Fibroblast of lung (primary cell): ENCODE measurements around the gene HECTD4. TPM values are rescaled to one million over a fixed set of nuclear protein-coding genes. Genes with fewer than 3 reads are reported as not detected.

ENCODE experiments used
- DNase-seq, 2 donors: peaks; one replicate each; pipeline versions ENCODE4 v3.0.0 to v3.0.0-alpha.2; 2010; ENCODE audit warnings: low read depth in 2 of 2
- H2AFZ ChIP-seq: 2 replicates; pipeline ENCODE4 v1.5.1; 2012; ENCODE audit warnings: low read length, control low read depth, inconsistent platforms
- H3K27ac ChIP-seq: 2 replicates; pipeline ENCODE4 v1.5.1; 2011; ENCODE audit warnings: low read length, control low read depth; ENCODE audit not compliant: insufficient read depth
- H3K27me3 ChIP-seq: 2 replicates; pipeline ENCODE4 v1.5.1; 2011; ENCODE audit warnings: mild to moderate bottlenecking, low read length; ENCODE audit not compliant: control insufficient read depth, insufficient read depth
- H3K36me3 ChIP-seq: 2 replicates; pipeline ENCODE4 v1.5.1; 2011; ENCODE audit warnings: low read length; ENCODE audit not compliant: control insufficient read depth, insufficient read depth
- H3K4me1 ChIP-seq: 2 replicates; pipeline ENCODE4 v1.5.1; 2011; ENCODE audit warnings: low read length; ENCODE audit not compliant: control insufficient read depth, insufficient read depth; ENCODE audit errors: extremely low read depth
- H3K4me2 ChIP-seq: 2 replicates; pipeline ENCODE4 v1.5.1; 2011; ENCODE audit warnings: low read length, control low read depth; ENCODE audit not compliant: insufficient read depth; ENCODE audit errors: extremely low read depth
- H3K4me3 ChIP-seq, 4 experiments: fragments of 200-600 bp in 1 of 4; sonication (generic) in 1 of 4; replicated peaks in 1 of 4; 2 replicates each; pipeline ENCODE4 v1.5.1; 2011 to 2016; ENCODE audit warnings: low read length in 4 of 4, low read depth in 3 of 4, mild to moderate bottlenecking in 3 of 4, control low read depth in 2 of 4, inconsistent platforms in 1 of 4, mixed read lengths in 1 of 4; ENCODE audit not compliant: insufficient read depth in 1 of 4; ENCODE audit errors: control extremely low read depth in 1 of 4
- H3K79me2 ChIP-seq: 2 replicates; pipeline ENCODE4 v1.5.1; 2012; ENCODE audit warnings: mild to moderate bottlenecking, low read length, inconsistent platforms; ENCODE audit not compliant: control insufficient read depth, insufficient read depth
- H3K9ac ChIP-seq: 2 replicates; pipeline ENCODE4 v1.5.1; 2011; ENCODE audit warnings: mild to moderate bottlenecking, low read length, control low read depth; ENCODE audit not compliant: insufficient read depth
- H3K9me3 ChIP-seq: 2 replicates; pipeline ENCODE4 v1.5.1; 2012; ENCODE audit warnings: low read depth, low read length; ENCODE audit not compliant: control insufficient read depth, insufficient read depth
- H4K20me1 ChIP-seq: 2 replicates; pipeline ENCODE4 v1.5.1; 2011; ENCODE audit warnings: low read length; ENCODE audit not compliant: control insufficient read depth, insufficient read depth; ENCODE audit errors: extremely low read depth
- EZH2 ChIP-seq: IDR thresholded peaks from 2 replicates; pipeline ENCODE4 v1.5.1; 2012; ENCODE audit warnings: low read length, control low read depth, mild to moderate bottlenecking; ENCODE audit errors: missing control alignments
- polyA plus RNA-seq, 2 donors: library from polyadenylated mRNA; depleted of rRNA in 1 of 2; stranded (reverse) in 1 of 2; unstranded in 1 of 2; fragments of >200 nt; gene quantifications; 2 replicates each; pipeline ENCODE4 v1.2.1, GENCODE V29; 2011 to 2012; ENCODE audit warnings: missing spikeins in 1 of 2
- total RNA-seq: library from RNA; depleted of rRNA; stranded (reverse); fragments of >200 nt; gene quantifications from 2 replicates; pipeline ENCODE4 v1.2.1, GENCODE V29; 2014
- TF ChIP-seq, protein P1 (sequence below), 2 donors: IDR thresholded peaks in 1 of 2; conservative IDR thresholded peaks in 1 of 2; 1 replicate in 1 of 2; 2 replicates in 1 of 2; pipeline ENCODE4 v1.5.1; 2011 to 2012; ENCODE audit warnings: low read length in 2 of 2, control low read depth in 1 of 2, inconsistent platforms in 1 of 2, low read depth in 1 of 2, mild to moderate bottlenecking in 1 of 2

Gene HECTD4
- total and polyA plus RNA-seq, 2 donors (not counting 1 experiment from before 2014, with no cell fraction given): 5.1 to 31.7 TPM

DNA sequence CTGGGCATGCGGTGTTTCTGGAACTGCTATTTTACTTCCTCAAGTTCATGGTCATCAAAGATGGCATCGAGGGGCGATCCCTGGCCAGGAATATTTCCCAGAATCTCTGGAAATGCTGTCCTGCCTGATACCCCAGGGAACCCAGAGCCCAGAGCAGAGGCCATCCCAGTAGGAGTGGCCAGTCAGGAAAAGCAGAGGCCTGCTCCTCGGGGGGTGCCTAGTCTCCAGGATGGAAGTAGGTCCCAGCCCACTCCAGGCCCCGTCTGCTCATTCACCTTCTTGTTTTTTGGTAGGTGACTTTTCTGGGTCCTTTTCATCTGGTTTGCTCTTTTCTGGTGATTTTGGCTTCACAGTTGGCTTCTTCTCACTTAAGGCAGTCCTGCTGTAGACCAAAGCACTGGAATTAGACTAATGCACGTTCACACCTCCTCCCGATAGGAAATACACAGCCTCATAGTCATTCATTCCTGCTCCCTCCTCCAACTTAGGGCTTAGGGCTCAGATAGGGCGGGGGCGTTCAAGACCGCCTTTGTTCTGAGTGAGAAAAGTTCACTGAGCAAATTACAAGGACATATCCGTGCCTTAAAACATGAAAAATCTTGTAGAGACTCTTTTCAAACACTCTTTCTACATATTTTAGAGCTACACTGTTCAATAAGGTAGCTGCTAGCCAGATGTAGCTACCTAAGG, 205.8 kb downstream of the HECTD4 start:
- H3K4me2 ChIP-seq: no peak overlapping the region
- no peak for DNase-seq
- H3K79me2 ChIP-seq: no peaks in the 10 kb centered on the region
- no peak overlapping the region for H2AFZ ChIP-seq
- H3K27ac ChIP-seq: no peak overlapping the region
- no peaks in the 10 kb centered on the region for H3K4me1 ChIP-seq
- H3K27me3 ChIP-seq: no peaks in the 10 kb centered on the region
- H3K9me3 ChIP-seq: no peaks in the 10 kb centered on the region
- no peak overlapping the region for H3K9ac ChIP-seq
- no peak for TF ChIP-seq EZH2
- TF ChIP-seq, protein P1, sequence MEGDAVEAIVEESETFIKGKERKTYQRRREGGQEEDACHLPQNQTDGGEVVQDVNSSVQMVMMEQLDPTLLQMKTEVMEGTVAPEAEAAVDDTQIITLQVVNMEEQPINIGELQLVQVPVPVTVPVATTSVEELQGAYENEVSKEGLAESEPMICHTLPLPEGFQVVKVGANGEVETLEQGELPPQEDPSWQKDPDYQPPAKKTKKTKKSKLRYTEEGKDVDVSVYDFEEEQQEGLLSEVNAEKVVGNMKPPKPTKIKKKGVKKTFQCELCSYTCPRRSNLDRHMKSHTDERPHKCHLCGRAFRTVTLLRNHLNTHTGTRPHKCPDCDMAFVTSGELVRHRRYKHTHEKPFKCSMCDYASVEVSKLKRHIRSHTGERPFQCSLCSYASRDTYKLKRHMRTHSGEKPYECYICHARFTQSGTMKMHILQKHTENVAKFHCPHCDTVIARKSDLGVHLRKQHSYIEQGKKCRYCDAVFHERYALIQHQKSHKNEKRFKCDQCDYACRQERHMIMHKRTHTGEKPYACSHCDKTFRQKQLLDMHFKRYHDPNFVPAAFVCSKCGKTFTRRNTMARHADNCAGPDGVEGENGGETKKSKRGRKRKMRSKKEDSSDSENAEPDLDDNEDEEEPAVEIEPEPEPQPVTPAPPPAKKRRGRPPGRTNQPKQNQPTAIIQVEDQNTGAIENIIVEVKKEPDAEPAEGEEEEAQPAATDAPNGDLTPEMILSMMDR (conservative IDR thresholded peaks at IDR 0.05 in 1 of 2, IDR thresholded peaks at IDR 0.05 in 1 of 2; ENCODE audit: low read depth in 1 of 2, low read length in 2 of 2): no peak
- H4K20me1 ChIP-seq: no peaks in the 10 kb centered on the region
- H3K36me3 ChIP-seq: peaks cover 9% of the 10 kb centered on the region
- no peak overlapping the region for H3K4me3 ChIP-seq

GRCh38 chr12:112175361-112176155, 206.7 kb downstream of the HECTD4 start:
- TF ChIP-seq, protein P1 (conservative IDR thresholded peaks at IDR 0.05 in 1 of 2, IDR thresholded peaks at IDR 0.05 in 1 of 2; ENCODE audit: low read depth in 1 of 2, low read length in 2 of 2): no peak
- no peak for TF ChIP-seq EZH2
- Histone ChIP-seq H3K4me2 (no peak overlapping the region), H3K9me3 (no peaks in the 10 kb centered on the region), H3K36me3 (peaks cover 14% of the 10 kb centered on the region), H3K4me1 (no peaks in the 10 kb centered on the region), H3K9ac (no peak overlapping the region), H3K79me2 (no peaks in the 10 kb centered on the region), H3K4me3 (no peak overlapping the region), H3K27me3 (no peaks in the 10 kb centered on the region), H2AFZ (no peak overlapping the region), H4K20me1 (no peaks in the 10 kb centered on the region), H3K27ac (no peak overlapping the region)
- no peak for DNase-seq

DNA sequence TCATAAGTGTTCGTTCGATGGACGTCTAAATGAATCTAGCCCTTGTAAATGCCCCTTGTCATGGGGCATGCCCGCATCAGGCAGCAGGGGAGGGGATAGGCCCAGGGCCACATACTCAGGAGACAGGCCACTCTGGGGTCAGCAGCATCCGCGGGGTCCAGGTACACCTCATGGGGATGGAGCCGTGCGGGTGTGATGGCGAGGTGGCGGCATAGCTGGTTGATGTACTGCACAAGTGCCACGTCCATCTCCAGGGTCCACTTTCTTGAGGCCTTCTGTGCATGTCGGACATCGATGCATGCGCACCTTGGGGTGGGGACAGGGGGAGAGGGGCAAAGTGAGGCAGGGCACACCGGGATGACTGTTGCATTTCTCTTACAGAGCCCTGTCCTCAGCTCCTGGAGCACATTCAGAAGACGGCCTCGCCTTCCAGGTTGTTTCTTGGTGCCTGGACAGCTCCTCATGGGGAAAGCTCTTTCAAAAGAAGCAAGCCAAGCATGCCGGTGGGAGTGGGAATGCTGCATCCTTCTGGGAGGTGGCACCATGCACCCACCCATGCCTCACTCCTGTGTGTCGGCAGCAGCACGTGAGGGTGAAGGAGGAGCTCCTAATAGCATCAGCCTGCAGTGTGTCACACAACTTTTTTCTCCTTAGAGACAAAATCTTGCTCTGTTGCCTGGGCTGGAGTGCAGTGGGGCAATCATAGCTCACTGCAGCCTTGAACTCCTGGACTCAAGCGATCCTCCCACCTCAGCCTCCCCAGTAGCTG, 209.5 kb downstream of the HECTD4 start:
- Histone ChIP-seq H2AFZ (no peak overlapping the region), H3K4me1 (no peaks in the 10 kb centered on the region), H3K4me3 (no peak overlapping the region), H3K4me2 (no peak overlapping the region), H3K36me3 (peaks cover 10% of the 10 kb centered on the region), H4K20me1 (no peaks in the 10 kb centered on the region), H3K27me3 (no peaks in the 10 kb centered on the region), H3K9me3 (no peaks in the 10 kb centered on the region), H3K79me2 (no peaks in the 10 kb centered on the region), H3K27ac (no peak overlapping the region), H3K9ac (no peak overlapping the region)
- TF ChIP-seq, protein P1 (conservative IDR thresholded peaks at IDR 0.05 in 1 of 2, IDR thresholded peaks at IDR 0.05 in 1 of 2; ENCODE audit: low read depth in 1 of 2, low read length in 2 of 2): no peak
- no peak for TF ChIP-seq EZH2
- DNase-seq: no peak
